HEK293 (cell line): Measurements from ENCODE around the gene SRGN.

Experiments
- CTCF ChIP-seq: fragments of 450-650 bp; formaldehyde crosslinking; IDR thresholded peaks from 2 replicates; pipeline ENCODE4 v1.5.1; 2016; ENCODE audit warnings: missing biosample characterization, missing genetic modification characterization
- EGR2 ChIP-seq: fragments of 450-650 bp; formaldehyde crosslinking; IDR thresholded peaks from 2 replicates; pipeline ENCODE4 v1.5.1; 2016; ENCODE audit warnings: low read depth, missing biosample characterization, missing genetic modification characterization
- HOXC10 ChIP-seq: sonication (generic); formaldehyde crosslinking; IDR thresholded peaks from 2 replicates; pipeline ENCODE4 v1.8.1; 2023; ENCODE audit warnings: mild to moderate bottlenecking, missing genetic modification reagents
- PRDM1 ChIP-seq: fragments of 450-650 bp; formaldehyde crosslinking; IDR thresholded peaks from 2 replicates; pipeline ENCODE4; 2016; ENCODE audit warnings: missing biosample characterization, missing genetic modification characterization
- YY2 ChIP-seq: fragments of 450-650 bp; formaldehyde crosslinking; IDR thresholded peaks from 2 replicates; pipeline ENCODE4 v1.5.1; 2016; ENCODE audit warnings: missing biosample characterization, missing genetic modification characterization
- ZBTB1 ChIP-seq: fragments of 450-650 bp; formaldehyde crosslinking; IDR thresholded peaks from 2 replicates; pipeline ENCODE4 v1.5.1; 2016; ENCODE audit warnings: missing biosample characterization, missing genetic modification characterization
- ZNF211 ChIP-seq: fragments of 450-650 bp; formaldehyde crosslinking; IDR thresholded peaks from 2 replicates; pipeline ENCODE4 v1.5.1; 2016; ENCODE audit warnings: low read depth, missing biosample characterization, missing genetic modification characterization
- ZNF248 ChIP-seq: fragments of 450-650 bp; formaldehyde crosslinking; IDR thresholded peaks from 2 replicates; pipeline ENCODE4 v1.5.1; 2017; ENCODE audit warnings: missing biosample characterization, missing genetic modification characterization
- ZNF274 ChIP-seq, 2 experiments: fragments of 200-500 bp in 1 of 2; fragments of 450-650 bp in 1 of 2; sonication (Bioruptor generic) in 1 of 2; formaldehyde crosslinking in 1 of 2; IDR thresholded peaks; 2 replicates each; pipeline versions ENCODE4 v1.5.1 to v1.6.1; 2014 to 2016; ENCODE audit warnings: borderline replicate concordance in 1 of 2, inconsistent platforms in 1 of 2, low read length in 1 of 2, missing biosample characterization in 1 of 2, missing genetic modification characterization in 1 of 2
- ZNF747 ChIP-seq: fragments of 450-650 bp; formaldehyde crosslinking; IDR thresholded peaks from 2 replicates; pipeline ENCODE4 v1.5.1; 2016; ENCODE audit warnings: missing biosample characterization, missing genetic modification characterization
- TF ChIP-seq, protein P1 (sequence below): fragments of 450-650 bp; formaldehyde crosslinking; IDR thresholded peaks from 2 replicates; pipeline ENCODE4 v1.5.1; 2016; ENCODE audit warnings: missing biosample characterization, missing genetic modification characterization
- TF ChIP-seq, protein P2 (sequence below): fragments of 450-650 bp; formaldehyde crosslinking; IDR thresholded peaks from 2 replicates; pipeline ENCODE4 v1.5.1; 2016; ENCODE audit warnings: missing biosample characterization, missing genetic modification characterization
- TF ChIP-seq, protein P3 (sequence below): fragments of 450-650 bp; formaldehyde crosslinking; IDR thresholded peaks from 2 replicates; pipeline ENCODE4 v1.5.1; 2016; ENCODE audit warnings: missing biosample characterization, missing genetic modification characterization

DNA sequence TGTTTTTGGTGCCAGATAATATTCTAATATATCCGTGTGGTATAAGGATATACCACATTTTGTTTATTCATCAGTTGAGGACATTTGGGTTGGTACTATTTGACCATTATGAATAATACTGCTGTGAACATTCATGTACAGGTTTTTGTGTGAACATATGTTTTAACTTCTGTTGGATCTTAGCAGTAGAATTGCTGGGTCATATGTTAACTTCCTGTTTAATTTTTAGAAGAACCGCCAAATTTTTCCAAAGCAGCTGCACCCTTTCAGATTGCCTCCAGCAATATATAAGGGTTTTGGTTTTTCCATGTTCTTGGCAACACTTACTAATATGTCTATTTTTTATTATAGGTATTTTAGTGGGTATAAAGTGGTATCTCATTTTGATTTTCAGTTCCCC is 58.9 kb downstream of the SRGN start:
- no peak for TF ChIP-seq CTCF (tag by site-specific recombination)
- TF ChIP-seq, protein P1, sequence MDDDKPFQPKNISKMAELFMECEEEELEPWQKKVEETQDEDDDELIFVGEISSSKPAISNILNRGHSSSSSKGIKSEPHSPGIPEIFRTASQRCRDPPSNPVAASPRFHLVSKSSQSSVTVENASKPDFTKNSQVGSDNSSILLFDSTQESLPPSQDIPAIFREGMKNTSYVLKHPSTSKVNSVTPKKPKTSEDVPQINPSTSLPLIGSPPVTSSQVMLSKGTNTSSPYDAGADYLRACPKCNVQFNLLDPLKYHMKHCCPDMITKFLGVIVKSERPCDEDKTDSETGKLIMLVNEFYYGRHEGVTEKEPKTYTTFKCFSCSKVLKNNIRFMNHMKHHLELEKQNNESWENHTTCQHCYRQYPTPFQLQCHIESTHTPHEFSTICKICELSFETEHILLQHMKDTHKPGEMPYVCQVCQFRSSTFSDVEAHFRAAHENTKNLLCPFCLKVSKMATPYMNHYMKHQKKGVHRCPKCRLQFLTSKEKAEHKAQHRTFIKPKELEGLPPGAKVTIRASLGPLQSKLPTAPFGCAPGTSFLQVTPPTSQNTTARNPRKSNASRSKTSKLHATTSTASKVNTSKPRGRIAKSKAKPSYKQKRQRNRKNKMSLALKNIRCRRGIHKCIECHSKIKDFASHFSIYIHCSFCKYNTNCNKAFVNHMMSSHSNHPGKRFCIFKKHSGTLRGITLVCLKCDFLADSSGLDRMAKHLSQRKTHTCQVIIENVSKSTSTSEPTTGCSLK: no peak
- TF ChIP-seq, protein P2, sequence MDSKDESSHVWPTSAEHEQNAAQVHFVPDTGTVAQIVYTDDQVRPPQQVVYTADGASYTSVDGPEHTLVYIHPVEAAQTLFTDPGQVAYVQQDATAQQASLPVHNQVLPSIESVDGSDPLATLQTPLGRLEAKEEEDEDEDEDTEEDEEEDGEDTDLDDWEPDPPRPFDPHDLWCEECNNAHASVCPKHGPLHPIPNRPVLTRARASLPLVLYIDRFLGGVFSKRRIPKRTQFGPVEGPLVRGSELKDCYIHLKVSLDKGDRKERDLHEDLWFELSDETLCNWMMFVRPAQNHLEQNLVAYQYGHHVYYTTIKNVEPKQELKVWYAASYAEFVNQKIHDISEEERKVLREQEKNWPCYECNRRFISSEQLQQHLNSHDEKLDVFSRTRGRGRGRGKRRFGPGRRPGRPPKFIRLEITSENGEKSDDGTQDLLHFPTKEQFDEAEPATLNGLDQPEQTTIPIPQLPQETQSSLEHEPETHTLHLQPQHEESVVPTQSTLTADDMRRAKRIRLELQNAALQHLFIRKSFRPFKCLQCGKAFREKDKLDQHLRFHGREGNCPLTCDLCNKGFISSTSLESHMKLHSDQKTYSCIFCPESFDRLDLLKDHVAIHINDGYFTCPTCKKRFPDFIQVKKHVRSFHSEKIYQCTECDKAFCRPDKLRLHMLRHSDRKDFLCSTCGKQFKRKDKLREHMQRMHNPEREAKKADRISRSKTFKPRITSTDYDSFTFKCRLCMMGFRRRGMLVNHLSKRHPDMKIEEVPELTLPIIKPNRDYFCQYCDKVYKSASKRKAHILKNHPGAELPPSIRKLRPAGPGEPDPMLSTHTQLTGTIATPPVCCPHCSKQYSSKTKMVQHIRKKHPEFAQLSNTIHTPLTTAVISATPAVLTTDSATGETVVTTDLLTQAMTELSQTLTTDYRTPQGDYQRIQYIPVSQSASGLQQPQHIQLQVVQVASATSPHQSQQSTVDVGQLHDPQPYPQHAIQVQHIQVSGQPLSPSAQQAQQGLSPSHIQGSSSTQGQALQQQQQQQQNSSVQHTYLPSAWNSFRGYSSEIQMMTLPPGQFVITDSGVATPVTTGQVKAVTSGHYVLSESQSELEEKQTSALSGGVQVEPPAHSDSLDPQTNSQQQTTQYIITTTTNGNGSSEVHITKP (tag by site-specific recombination): no peak
- TF ChIP-seq HOXC10 (CRISPR knock-in tag): no peak
- TF ChIP-seq, protein P3, sequence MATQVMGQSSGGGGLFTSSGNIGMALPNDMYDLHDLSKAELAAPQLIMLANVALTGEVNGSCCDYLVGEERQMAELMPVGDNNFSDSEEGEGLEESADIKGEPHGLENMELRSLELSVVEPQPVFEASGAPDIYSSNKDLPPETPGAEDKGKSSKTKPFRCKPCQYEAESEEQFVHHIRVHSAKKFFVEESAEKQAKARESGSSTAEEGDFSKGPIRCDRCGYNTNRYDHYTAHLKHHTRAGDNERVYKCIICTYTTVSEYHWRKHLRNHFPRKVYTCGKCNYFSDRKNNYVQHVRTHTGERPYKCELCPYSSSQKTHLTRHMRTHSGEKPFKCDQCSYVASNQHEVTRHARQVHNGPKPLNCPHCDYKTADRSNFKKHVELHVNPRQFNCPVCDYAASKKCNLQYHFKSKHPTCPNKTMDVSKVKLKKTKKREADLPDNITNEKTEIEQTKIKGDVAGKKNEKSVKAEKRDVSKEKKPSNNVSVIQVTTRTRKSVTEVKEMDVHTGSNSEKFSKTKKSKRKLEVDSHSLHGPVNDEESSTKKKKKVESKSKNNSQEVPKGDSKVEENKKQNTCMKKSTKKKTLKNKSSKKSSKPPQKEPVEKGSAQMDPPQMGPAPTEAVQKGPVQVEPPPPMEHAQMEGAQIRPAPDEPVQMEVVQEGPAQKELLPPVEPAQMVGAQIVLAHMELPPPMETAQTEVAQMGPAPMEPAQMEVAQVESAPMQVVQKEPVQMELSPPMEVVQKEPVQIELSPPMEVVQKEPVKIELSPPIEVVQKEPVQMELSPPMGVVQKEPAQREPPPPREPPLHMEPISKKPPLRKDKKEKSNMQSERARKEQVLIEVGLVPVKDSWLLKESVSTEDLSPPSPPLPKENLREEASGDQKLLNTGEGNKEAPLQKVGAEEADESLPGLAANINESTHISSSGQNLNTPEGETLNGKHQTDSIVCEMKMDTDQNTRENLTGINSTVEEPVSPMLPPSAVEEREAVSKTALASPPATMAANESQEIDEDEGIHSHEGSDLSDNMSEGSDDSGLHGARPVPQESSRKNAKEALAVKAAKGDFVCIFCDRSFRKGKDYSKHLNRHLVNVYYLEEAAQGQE: no peak
- no peak for TF ChIP-seq PRDM1 (tag by site-specific recombination)
- TF ChIP-seq YY2 (tag by site-specific recombination): no peak
- no peak for TF ChIP-seq ZNF248 (tag by site-specific recombination)
- TF ChIP-seq ZNF211 (tag by site-specific recombination): no peak; the same call in 1 of the 2 replicates
- TF ChIP-seq ZNF747: no peak
- TF ChIP-seq ZNF274 (IDR thresholded peaks at IDR 0.05; ENCODE audit: low read length): no peak
- TF ChIP-seq ZNF274 (tag by site-specific recombination; IDR thresholded peaks at IDR 0.05; ENCODE audit: borderline replicate concordance): no peak
- no peak for TF ChIP-seq ZBTB1 (tag by site-specific recombination)
- no peak for TF ChIP-seq EGR2
